Neural cell (in vitro differentiated cells): ENCODE results near the gene FOXI1. TPM values are rescaled to one million over a fixed set of nuclear protein-coding genes. Genes with fewer than 3 reads are reported as not detected.

Experiments
- H2AFZ ChIP-seq: fragments of 200-600, 300-800 bp; sonication (generic), shearing (Covaris generic); 2 replicates; pipeline ENCODE4 v1.6.0; 2014; ENCODE audit warnings: low read depth, mild to moderate bottlenecking, antibody characterized with exemption, low read length, moderate library complexity
- H3F3A ChIP-seq: fragments of 200-600 bp; shearing (Covaris generic); 2 replicates; pipeline ENCODE4 v1.6.1; 2016; ENCODE audit warnings: mild to moderate bottlenecking, moderate library complexity, mixed read lengths, antibody characterized with exemption, low read length; ENCODE audit not compliant: insufficient read depth, poor library complexity, severe bottlenecking
- H3K27ac ChIP-seq: fragments of 200-600, 300-800 bp; sonication (generic), shearing (Covaris generic); 2 replicates; pipeline ENCODE4 v1.5.1; 2014; ENCODE audit warnings: mild to moderate bottlenecking, low read length, moderate library complexity
- H3K27me3 ChIP-seq: fragments of 300-800, 200-600 bp; sonication (generic), shearing (Covaris generic); 2 replicates; pipeline ENCODE4 v1.6.0; 2014; ENCODE audit warnings: mild to moderate bottlenecking, low read depth, low read length, moderate library complexity; ENCODE audit not compliant: insufficient read depth
- H3K36me3 ChIP-seq: fragments of 300-800, 200-600 bp; sonication (generic), shearing (Covaris generic); 2 replicates; pipeline ENCODE4 v1.5.1; 2014; ENCODE audit warnings: mild to moderate bottlenecking, antibody characterized with exemption, low read length, moderate library complexity; ENCODE audit not compliant: insufficient read depth
- H3K4me2 ChIP-seq: fragments of 300-800, 200-600 bp; sonication (generic), shearing (Covaris generic); 2 replicates; pipeline ENCODE4 v1.6.0; 2014; ENCODE audit warnings: mild to moderate bottlenecking, low read length
- H3K4me3 ChIP-seq: fragments of 300-800, 200-600 bp; sonication (generic), shearing (Covaris generic); 2 replicates; pipeline ENCODE4 v1.5.1; 2014; ENCODE audit warnings: mild to moderate bottlenecking, low read length, moderate library complexity
- H3K79me2 ChIP-seq: fragments of 200-600 bp; shearing (Covaris generic); replicated peaks from 2 replicates; pipeline ENCODE4 v1.6.0; 2014; ENCODE audit warnings: mild to moderate bottlenecking, low read length, moderate library complexity; ENCODE audit not compliant: insufficient read depth
- H3K9ac ChIP-seq: fragments of 300-800, 200-600 bp; sonication (generic), shearing (Covaris generic); 2 replicates; pipeline ENCODE4 v1.6.1; 2016; ENCODE audit warnings: mild to moderate bottlenecking, low read length, mixed read lengths
- H3K9me2 ChIP-seq: fragments of 200-600 bp; shearing (Covaris generic); 2 replicates; pipeline ENCODE4 v1.6.1; 2016; ENCODE audit warnings: mild to moderate bottlenecking, low read length, mixed read lengths; ENCODE audit not compliant: insufficient read depth
- H3K9me3 ChIP-seq: fragments of 200-600, 300-800 bp; sonication (generic), shearing (Covaris generic); 2 replicates; pipeline ENCODE4 v1.6.1; 2016; ENCODE audit warnings: mild to moderate bottlenecking, mixed run types, low read length, moderate library complexity, mixed read lengths
- H4K20me1 ChIP-seq: fragments of 200-600 bp; shearing (Covaris generic); 2 replicates; pipeline ENCODE4 v1.6.1; 2016; ENCODE audit warnings: mild to moderate bottlenecking, mixed run types; ENCODE audit not compliant: insufficient read depth
- EP300 ChIP-seq: fragments of 450-650 bp; conservative IDR thresholded peaks from 2 replicates; pipeline ENCODE4 v1.6.1; 2014; ENCODE audit warnings: antibody characterized with exemption, mild to moderate bottlenecking, moderate library complexity; ENCODE audit not compliant: poor library complexity, severe bottlenecking
- EZH2 ChIP-seq: fragments of 200-600, 300-800 bp; shearing (Covaris generic), sonication (generic); IDR thresholded peaks from 2 replicates; pipeline ENCODE4 v1.6.1; 2014; ENCODE audit warnings: antibody characterized with exemption, low read length, borderline replicate concordance, mild to moderate bottlenecking; ENCODE audit not compliant: insufficient read depth, poor library complexity, severe bottlenecking
- MXI1 ChIP-seq: fragments of 450-650 bp; conservative IDR thresholded peaks from 2 replicates; pipeline ENCODE4 v1.6.1; 2014; ENCODE audit warnings: antibody characterized with exemption, mild to moderate bottlenecking; ENCODE audit not compliant: poor library complexity, severe bottlenecking
- POLR2AphosphoS5 ChIP-seq: IDR thresholded peaks from 2 replicates; pipeline ENCODE4 v1.6.1; 2012
- RAD21 ChIP-seq: fragments of 450-650 bp; conservative IDR thresholded peaks from 2 replicates; pipeline ENCODE4 v1.6.1; 2014; ENCODE audit warnings: antibody characterized with exemption, mild to moderate bottlenecking, moderate library complexity
- SMC3 ChIP-seq: fragments of 450-650 bp; conservative IDR thresholded peaks from 2 replicates; pipeline ENCODE4 v1.6.1; 2014; ENCODE audit warnings: antibody characterized with exemption, mild to moderate bottlenecking, moderate library complexity; ENCODE audit not compliant: poor library complexity
- TAF1 ChIP-seq: IDR thresholded peaks from 2 replicates; pipeline ENCODE4 v1.6.1; 2012; ENCODE audit warnings: low read depth
- polyA plus RNA-seq: library from polyadenylated mRNA; depleted of rRNA; stranded (reverse); fragments of >200 nt; gene quantifications from 2 replicates; pipeline ENCODE4 v1.2.3, GENCODE V29; 2014
- TF ChIP-seq, protein P1 (sequence below): IDR thresholded peaks from 2 replicates; pipeline ENCODE4 v1.6.1; 2012; ENCODE audit warnings: borderline replicate concordance
- TF ChIP-seq, protein P2 (sequence below): fragments of 450-650 bp; IDR thresholded peaks from 2 replicates; pipeline ENCODE4 v1.5.1; 2014; ENCODE audit warnings: antibody characterized with exemption, mild to moderate bottlenecking, moderate library complexity; ENCODE audit not compliant: poor library complexity, severe bottlenecking

The FOXI1 gene
- polyA plus RNA-seq, 1 donor from 2014 or later = not detected

DNA sequence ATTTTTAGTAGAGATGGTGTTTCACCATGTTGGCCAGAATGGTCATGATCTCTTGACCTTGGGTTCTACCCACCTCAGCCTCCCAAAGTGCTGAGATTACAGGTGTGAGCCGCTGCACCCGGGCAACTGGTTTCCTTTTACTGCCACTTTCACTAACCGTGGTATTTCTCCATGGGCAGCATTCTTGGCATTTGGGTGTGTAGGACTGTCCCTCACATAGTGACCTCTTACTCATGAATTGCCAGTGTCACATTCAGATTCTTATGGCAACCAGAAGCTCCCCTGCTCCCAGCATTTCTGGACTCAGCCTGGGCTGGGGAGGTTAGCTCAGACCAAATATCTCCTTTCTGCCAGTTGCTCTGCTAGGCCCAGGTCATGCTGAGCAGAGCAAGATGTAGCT, 50.1 kb downstream of the FOXI1 start:
- no peak for TF ChIP-seq RAD21
- TF ChIP-seq TAF1 = no peak
- TF ChIP-seq EP300 = no peak
- no peak for TF ChIP-seq EZH2
- no peak for TF ChIP-seq POLR2AphosphoS5
- no peak for TF ChIP-seq SMC3
- no peaks in the 10 kb centered on the region for H3K9me3 ChIP-seq
- H3K36me3 ChIP-seq = no peaks in the 10 kb centered on the region
- no peak overlapping the region for H3K9ac ChIP-seq
- H3F3A ChIP-seq = no peaks in the 10 kb centered on the region
- H3K27me3 ChIP-seq = no peaks in the 10 kb centered on the region
- no peak overlapping the region for H2AFZ ChIP-seq
- no peaks in the 10 kb centered on the region for H4K20me1 ChIP-seq
- H3K79me2 ChIP-seq = no peaks in the 10 kb centered on the region
- no peak overlapping the region for H3K4me3 ChIP-seq
- no peaks in the 10 kb centered on the region for H3K9me2 ChIP-seq
- no peak overlapping the region for H3K27ac ChIP-seq
- H3K4me2 ChIP-seq = no peak overlapping the region

DNA sequence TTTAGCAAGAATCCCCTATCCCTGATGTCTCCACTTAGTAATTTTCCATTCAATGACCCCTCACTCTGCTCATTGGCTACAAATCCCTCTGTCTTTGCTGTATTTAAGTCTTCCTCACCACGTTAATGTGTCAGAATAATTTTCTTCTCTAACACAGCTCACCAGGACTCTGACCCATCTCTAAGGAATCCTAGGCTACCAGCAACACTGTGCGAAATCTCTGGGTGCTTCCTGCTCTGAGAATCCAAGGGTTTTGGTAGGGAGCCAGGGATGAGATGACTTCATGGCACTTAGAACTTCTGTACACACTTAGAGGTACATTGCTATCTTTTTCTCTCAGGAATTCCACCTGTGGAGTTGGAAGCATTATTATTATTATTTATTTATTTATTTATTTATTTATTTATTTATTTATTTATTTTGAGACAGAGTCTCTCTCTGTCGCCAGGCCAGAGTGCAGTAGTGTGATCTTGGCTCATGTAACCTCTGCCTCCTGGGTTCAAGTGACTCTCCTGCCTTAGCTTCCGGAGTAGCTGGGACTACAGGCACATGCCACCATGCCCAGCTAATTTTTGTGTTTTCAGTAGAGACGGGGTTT, 53.5 kb downstream of the FOXI1 start:
- H3K9ac ChIP-seq = no peak overlapping the region
- no peak overlapping the region for H2AFZ ChIP-seq
- no peaks in the 10 kb centered on the region for H3K36me3 ChIP-seq
- no peaks in the 10 kb centered on the region for H3F3A ChIP-seq
- TF ChIP-seq RAD21 = no peak
- TF ChIP-seq, protein P1, sequence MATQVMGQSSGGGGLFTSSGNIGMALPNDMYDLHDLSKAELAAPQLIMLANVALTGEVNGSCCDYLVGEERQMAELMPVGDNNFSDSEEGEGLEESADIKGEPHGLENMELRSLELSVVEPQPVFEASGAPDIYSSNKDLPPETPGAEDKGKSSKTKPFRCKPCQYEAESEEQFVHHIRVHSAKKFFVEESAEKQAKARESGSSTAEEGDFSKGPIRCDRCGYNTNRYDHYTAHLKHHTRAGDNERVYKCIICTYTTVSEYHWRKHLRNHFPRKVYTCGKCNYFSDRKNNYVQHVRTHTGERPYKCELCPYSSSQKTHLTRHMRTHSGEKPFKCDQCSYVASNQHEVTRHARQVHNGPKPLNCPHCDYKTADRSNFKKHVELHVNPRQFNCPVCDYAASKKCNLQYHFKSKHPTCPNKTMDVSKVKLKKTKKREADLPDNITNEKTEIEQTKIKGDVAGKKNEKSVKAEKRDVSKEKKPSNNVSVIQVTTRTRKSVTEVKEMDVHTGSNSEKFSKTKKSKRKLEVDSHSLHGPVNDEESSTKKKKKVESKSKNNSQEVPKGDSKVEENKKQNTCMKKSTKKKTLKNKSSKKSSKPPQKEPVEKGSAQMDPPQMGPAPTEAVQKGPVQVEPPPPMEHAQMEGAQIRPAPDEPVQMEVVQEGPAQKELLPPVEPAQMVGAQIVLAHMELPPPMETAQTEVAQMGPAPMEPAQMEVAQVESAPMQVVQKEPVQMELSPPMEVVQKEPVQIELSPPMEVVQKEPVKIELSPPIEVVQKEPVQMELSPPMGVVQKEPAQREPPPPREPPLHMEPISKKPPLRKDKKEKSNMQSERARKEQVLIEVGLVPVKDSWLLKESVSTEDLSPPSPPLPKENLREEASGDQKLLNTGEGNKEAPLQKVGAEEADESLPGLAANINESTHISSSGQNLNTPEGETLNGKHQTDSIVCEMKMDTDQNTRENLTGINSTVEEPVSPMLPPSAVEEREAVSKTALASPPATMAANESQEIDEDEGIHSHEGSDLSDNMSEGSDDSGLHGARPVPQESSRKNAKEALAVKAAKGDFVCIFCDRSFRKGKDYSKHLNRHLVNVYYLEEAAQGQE = no peak
- no peak for TF ChIP-seq EP300
- TF ChIP-seq EZH2 = no peak
- TF ChIP-seq SMC3 = no peak
- no peak for TF ChIP-seq MXI1
- no peak for TF ChIP-seq TAF1
- no peak for TF ChIP-seq POLR2AphosphoS5
- TF ChIP-seq, protein P2, sequence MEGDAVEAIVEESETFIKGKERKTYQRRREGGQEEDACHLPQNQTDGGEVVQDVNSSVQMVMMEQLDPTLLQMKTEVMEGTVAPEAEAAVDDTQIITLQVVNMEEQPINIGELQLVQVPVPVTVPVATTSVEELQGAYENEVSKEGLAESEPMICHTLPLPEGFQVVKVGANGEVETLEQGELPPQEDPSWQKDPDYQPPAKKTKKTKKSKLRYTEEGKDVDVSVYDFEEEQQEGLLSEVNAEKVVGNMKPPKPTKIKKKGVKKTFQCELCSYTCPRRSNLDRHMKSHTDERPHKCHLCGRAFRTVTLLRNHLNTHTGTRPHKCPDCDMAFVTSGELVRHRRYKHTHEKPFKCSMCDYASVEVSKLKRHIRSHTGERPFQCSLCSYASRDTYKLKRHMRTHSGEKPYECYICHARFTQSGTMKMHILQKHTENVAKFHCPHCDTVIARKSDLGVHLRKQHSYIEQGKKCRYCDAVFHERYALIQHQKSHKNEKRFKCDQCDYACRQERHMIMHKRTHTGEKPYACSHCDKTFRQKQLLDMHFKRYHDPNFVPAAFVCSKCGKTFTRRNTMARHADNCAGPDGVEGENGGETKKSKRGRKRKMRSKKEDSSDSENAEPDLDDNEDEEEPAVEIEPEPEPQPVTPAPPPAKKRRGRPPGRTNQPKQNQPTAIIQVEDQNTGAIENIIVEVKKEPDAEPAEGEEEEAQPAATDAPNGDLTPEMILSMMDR = no peak
- H3K9me3 ChIP-seq = no peaks in the 10 kb centered on the region
- H3K27ac ChIP-seq = no peak overlapping the region
- no peak overlapping the region for H3K4me2 ChIP-seq
- no peaks in the 10 kb centered on the region for H3K79me2 ChIP-seq
- H4K20me1 ChIP-seq = no peaks in the 10 kb centered on the region
- no peak overlapping the region for H3K4me3 ChIP-seq
- no peaks in the 10 kb centered on the region for H3K27me3 ChIP-seq
- no peaks in the 10 kb centered on the region for H3K9me2 ChIP-seq

Other genes starting within 250 kb of the FOXI1 start
- gene INSYN2B, start 125.4 kb upstream of the FOXI1 start, polyA plus RNA-seq = 0.37 and 5.5 TPM in 2 replicates
- gene C5orf58, start 127.1 kb downstream of the FOXI1 start, polyA plus RNA-seq = not detected in 2 replicates
- gene LCP2, start 191.9 kb downstream of the FOXI1 start, polyA plus RNA-seq = not detected in 2 replicates